CD4-positive, alpha-beta T cell treated with Interleukin-17A for 1 hour (primary cell): Measurements from ENCODE around the gene TGM3.

Experiments used
- DNase-seq: peaks from one replicate; pipeline ENCODE4 v3.0.0-alpha.2; 2020

Gene TGM3

GRCh38 chr20:2285613-2286012, 10.2 kb upstream of the TGM3 start:
- no peak for DNase-seq

GRCh38 chr20:2287504-2287903, 8.3 kb upstream of the TGM3 start:
- no peak for DNase-seq

- DNase-seq: no peak
Observed at GRCh38 chr20:2289475-2289874, 6.3 kb upstream of the TGM3 start.

- no peak for DNase-seq
Observed at GRCh38 chr20:2290486-2290885, 5.3 kb upstream of the TGM3 start.

- DNase-seq: no peak
Observed at GRCh38 chr20:2292416-2293110, 3.2 kb upstream of the TGM3 start.

- DNase-seq: no peak
Observed at GRCh38 chr20:2293486-2293885, 2.3 kb upstream of the TGM3 start.

- DNase-seq: no peak
Observed at GRCh38 chr20:2293971-2294370, 1.8 kb upstream of the TGM3 start.

GRCh38 chr20:2295286-2295685, 515 bp upstream of the TGM3 start:
- DNase-seq: no peak

- DNase-seq: no peak
Observed at GRCh38 chr20:2296524-2297356, 939 bp downstream of the TGM3 start.

GRCh38 chr20:2297357-2297728, 1.5 kb downstream of the TGM3 start:
- DNase-seq: no peak

GRCh38 chr20:2298116-2298515, 2.3 kb downstream of the TGM3 start:
- no peak for DNase-seq

- no peak for DNase-seq
Observed at GRCh38 chr20:2298701-2299100, 2.9 kb downstream of the TGM3 start.

GRCh38 chr20:2299301-2299700, 3.5 kb downstream of the TGM3 start:
- no peak for DNase-seq

GRCh38 chr20:2300002-2300401, 4.2 kb downstream of the TGM3 start:
- DNase-seq: no peak

- no peak for DNase-seq
Observed at GRCh38 chr20:2300420-2300819, 4.6 kb downstream of the TGM3 start.

GRCh38 chr20:2301164-2301622, 5.4 kb downstream of the TGM3 start:
- DNase-seq: peak; percentile 47

- DNase-seq: no peak
Observed at GRCh38 chr20:2302384-2303060, 6.7 kb downstream of the TGM3 start.

GRCh38 chr20:2303673-2304072, 7.9 kb downstream of the TGM3 start:
- no peak for DNase-seq

GRCh38 chr20:2304180-2304579, 8.4 kb downstream of the TGM3 start:
- DNase-seq: no peak

GRCh38 chr20:2305029-2305428, 9.2 kb downstream of the TGM3 start:
- DNase-seq: no peak

GRCh38 chr20:2305479-2305878, 9.7 kb downstream of the TGM3 start:
- DNase-seq: no peak

- DNase-seq: no peak
Observed at GRCh38 chr20:2305946-2306345, 10.1 kb downstream of the TGM3 start.

GRCh38 chr20:2307136-2307535, 11.3 kb downstream of the TGM3 start:
- no peak for DNase-seq

- DNase-seq: no peak
Observed at GRCh38 chr20:2311329-2311728, 15.5 kb downstream of the TGM3 start.
